Thoracic aorta endothelial cell (primary cell): ENCODE data around the gene OR5M3. TPM values are rescaled to one million over a fixed set of nuclear protein-coding genes. Genes with fewer than 3 reads are reported as not detected.

ENCODE experiments used
- total RNA-seq: library from RNA; depleted of rRNA; stranded (reverse); fragments of >200 nt; gene quantifications from 2 replicates; pipeline ENCODE4 v1.2.3, GENCODE V29; 2012

Gene OR5M3
- not detected in 2 replicates for total RNA-seq

GRCh38 chr11:56473252-56473651 is at the start of gene OR5M3:
Gene OR5M3, minus strand, starts transcription at chr11:56473352. Its CDS starts 2,855 bp downstream, at chr11:56470497.

GRCh38 chr11:56491270-56491669 is 18.1 kb upstream of the OR5M3 start, which contains the start of gene OR5M8:
Gene OR5M8, minus strand, starts transcription at chr11:56491370. Its CDS starts 0 bp downstream, at chr11:56491370.

Other genes starting within 250 kb of the OR5M3 start
- gene OR5T2, start 239.1 kb downstream of the OR5M3 start, total RNA-seq, result not detected in 2 replicates
- gene OR5T3, start 221.1 kb downstream of the OR5M3 start, total RNA-seq, result not detected in 2 replicates
- not detected in 2 replicates for gene OR5T1, start 199.2 kb downstream of the OR5M3 start, total RNA-seq
- gene OR8H1, start 181.1 kb downstream of the OR5M3 start, total RNA-seq, result not detected in 2 replicates
- gene OR8K3, start 158.2 kb downstream of the OR5M3 start, total RNA-seq, result not detected in 2 replicates
- not detected in 2 replicates for gene OR8K1, start 127.3 kb downstream of the OR5M3 start, total RNA-seq
- not detected in 2 replicates for gene OR8J1, start 119.1 kb downstream of the OR5M3 start, total RNA-seq
- gene OR8U1, start 97.7 kb downstream of the OR5M3 start, total RNA-seq, result not detected in 2 replicates
- not detected in 2 replicates for gene OR5AL1, start 60.7 kb downstream of the OR5M3 start, total RNA-seq
- not detected in 2 replicates for gene OR5M8, start 18.0 kb upstream of the OR5M3 start, total RNA-seq
- not detected in 2 replicates for gene OR5M11, start 69.9 kb upstream of the OR5M3 start, total RNA-seq
- gene OR5M10, start 104.4 kb upstream of the OR5M3 start, total RNA-seq, result not detected in 2 replicates
- gene OR5M1, start 141.5 kb upstream of the OR5M3 start, total RNA-seq, result not detected in 2 replicates
- gene OR5AP2, start 169.1 kb upstream of the OR5M3 start, total RNA-seq, result not detected in 2 replicates
- gene OR5AR1, start 190.3 kb upstream of the OR5M3 start, total RNA-seq, result not detected in 2 replicates
- gene OR9G1, start 225.7 kb upstream of the OR5M3 start, total RNA-seq, result under 0.01 TPM in 1 of 2 replicates, not detected in the other